NCI-H146 treated with DMSO at 0.1 percent for 48 hours (cell line): ENCODE data around the gene WNT4.
A peak's percentile ranks its signal among the peaks of the same experiment; 100 is the strongest.

Experiments
- DNase-seq: peaks from one replicate; lab custom pipeline; 2025; ENCODE audit not compliant: unreplicated experiment; lab: John Stamatoyannopoulos, UW

The WNT4 gene

GRCh38 chr1:22164841-22165808 lies 22.2 kb upstream of the WNT4 start:
- no peak for DNase-seq

- DNase-seq, result no peak
These were observed 20.7 kb upstream of the WNT4 start for GRCh38 chr1:22163564-22163963.

- DNase-seq, result no peak
These were observed 20.2 kb upstream of the WNT4 start for GRCh38 chr1:22163137-22163536.

GRCh38 chr1:22159891-22160290 lies 17.0 kb upstream of the WNT4 start:
- DNase-seq, result no peak

- DNase-seq, result no peak
These were observed 15.8 kb upstream of the WNT4 start for GRCh38 chr1:22158654-22159053.

GRCh38 chr1:22157359-22157966 lies 14.6 kb upstream of the WNT4 start:
- DNase-seq, result no peak

GRCh38 chr1:22155517-22155916 lies 12.6 kb upstream of the WNT4 start:
- no peak for DNase-seq

GRCh38 chr1:22154626-22155025 lies 11.7 kb upstream of the WNT4 start:
- DNase-seq, result no peak

GRCh38 chr1:22153660-22154437 lies 11.0 kb upstream of the WNT4 start:
- DNase-seq, result no peak

GRCh38 chr1:22150923-22151322 lies 8.0 kb upstream of the WNT4 start:
- DNase-seq, result no peak

- no peak for DNase-seq
These were observed 407 bp downstream of the WNT4 start for GRCh38 chr1:22142315-22143064.

- DNase-seq, result no peak
These were observed 1.2 kb downstream of the WNT4 start for GRCh38 chr1:22141554-22142314.

GRCh38 chr1:22140694-22141093 lies 2.2 kb downstream of the WNT4 start:
- DNase-seq, result no peak

GRCh38 chr1:22139817-22140216 lies 3.1 kb downstream of the WNT4 start:
- peak; percentile 66 for DNase-seq

- no peak for DNase-seq
These were observed 3.8 kb downstream of the WNT4 start for GRCh38 chr1:22139066-22139594.

GRCh38 chr1:22137004-22137720 lies 5.7 kb downstream of the WNT4 start:
- DNase-seq, result no peak

GRCh38 chr1:22133931-22134324 lies 9.0 kb downstream of the WNT4 start:
- DNase-seq, result no peak

- no peak for DNase-seq
These were observed 9.5 kb downstream of the WNT4 start for GRCh38 chr1:22133247-22133930.
